ENCODE data around the gene KLF13. TPM values are rescaled to one million over a fixed set of nuclear protein-coding genes. Genes with fewer than 3 reads are reported as not detected.

Gene KLF13
- total and polyA plus RNA-seq, 11 donors = 22.4 to 74.0 (median 56.4) TPM

- TF ChIP-seq CTCF (IDR thresholded peaks at IDR 0.05) (no peak), POLR2A (IDR thresholded peaks at IDR 0.05) (no peak)
- no peak for ATAC-seq
- DNase-seq = peak in 1 of 5 donors; percentile 30
- peak overlapping the region in 1 of 12 donors; percentile 41 for H3K4me3 ChIP-seq
- H3K4me1 ChIP-seq = peaks cover 59 to 100% (median 100%) of the 10 kb centered on the region in 12 donors
- peak overlapping the region in 6 of 12 donors; percentile 0 to 96 (median 54) for H3K27ac ChIP-seq
- H3K9me3 ChIP-seq = no peaks in the 10 kb centered on the region
- WGBS, 4 donors = 69 to 81% (median 77%) methylated on average over 12 to 14 of the region's 14 CpGs
- intact Hi-C loops (cut with DNase I) = no loop called here
- no peaks in the 10 kb centered on the region for H3K27me3 ChIP-seq
- peaks cover 0 to 20% (median 3%) of the 10 kb centered on the region in 9 donors for H3K36me3 ChIP-seq
These were observed 20.7 kb downstream of the KLF13 start for GRCh38 chr15:31347067-31347975.

- 72 to 87% (median 80%) methylated on average over 18 to 19 of the region's 19 CpGs for WGBS, 4 donors
- no peak overlapping the region for H3K4me3 ChIP-seq
- ATAC-seq = no peak
- no peaks in the 10 kb centered on the region for H3K9me3 ChIP-seq
- no peak for TF ChIP-seq CTCF (IDR thresholded peaks at IDR 0.05)
- peaks cover 0 to 20% (median 3%) of the 10 kb centered on the region in 9 donors for H3K36me3 ChIP-seq
- peaks cover 60 to 100% (median 100%) of the 10 kb centered on the region in 12 donors for H3K4me1 ChIP-seq
- H3K27ac ChIP-seq = peak overlapping the region in 6 of 12 donors; percentile 36 to 96 (median 75)
- DNase-seq = no peak
- intact Hi-C loops (cut with DNase I) = no loop called here
- H3K27me3 ChIP-seq = no peaks in the 10 kb centered on the region
These were observed 21.6 kb downstream of the KLF13 start for GRCh38 chr15:31347981-31348803.

- TF ChIP-seq POLR2A (IDR thresholded peaks at IDR 0.05) (no peak), CTCF (IDR thresholded peaks at IDR 0.05) (no peak)
- peaks cover 0 to 20% (median 3%) of the 10 kb centered on the region in 9 donors for H3K36me3 ChIP-seq
- no peak overlapping the region for H3K4me3 ChIP-seq
- DNase-seq (peak in 1 of 5 donors; percentile 20), ATAC-seq (no peak)
- H3K4me1 ChIP-seq = peaks cover 55 to 100% (median 100%) of the 10 kb centered on the region in 12 donors
- 65 to 77% (median 73%) methylated on average over 10 to 13 of the region's 13 CpGs for WGBS, 4 donors
- intact Hi-C loops (cut with DNase I) = loop anchor here in 1 of 10 donors (5.0 kb wide), 1 partner anchor 43 kb away; no protein-coding TSS in a partner anchor
- H3K9me3 ChIP-seq = no peaks in the 10 kb centered on the region
- H3K27ac ChIP-seq = peak overlapping the region; percentile 40 to 96 (median 61)
- H3K27me3 ChIP-seq = no peaks in the 10 kb centered on the region
These were observed 22.9 kb downstream of the KLF13 start for GRCh38 chr15:31349233-31350141.
